ENCODE measurements around the gene TSPAN31. TPM values are rescaled to one million over a fixed set of nuclear protein-coding genes. Genes with fewer than 3 reads are reported as not detected.

TSPAN31 gene
- total RNA-seq, 4 donors from 2014 or later = 25.5 to 58.9 (median 32.2) TPM

- intact Hi-C loops (cut with DNase I; ENCODE audit: low total_unique reads) = no loop called here
- no peak for ATAC-seq
- Histone ChIP-seq H3K27ac (peak overlapping the region; percentile 22 to 69 (median 60)), H3K4me3 (peak overlapping the region; percentile 58 to 75 (median 62)), H3K27me3 (peaks cover 29 to 42% (median 41%) of the 10 kb centered on the region in 3 donors), H3K36me3 (peaks cover 0 to 4% of the 10 kb centered on the region in 2 donors), H3K9me3 (no peaks in the 10 kb centered on the region), H3K4me1 (peaks cover 4 to 19% of the 10 kb centered on the region in 2 donors)
- no peak for DNase-seq
- in situ Hi-C loops (cut with MboI; ENCODE audit: low sequenced_read_pairs in 4 of 4) = no loop called here
- no peak for TF ChIP-seq CTCF (IDR thresholded peaks at IDR 0.05 in 4 of 5, conservative IDR thresholded peaks at IDR 0.05 in 1 of 5)
- no peak for TF ChIP-seq POLR2A (IDR thresholded peaks at IDR 0.05)
Observed at GRCh38 chr12:57725851-57726150, 19.0 kb upstream of the TSPAN31 start.

DNA sequence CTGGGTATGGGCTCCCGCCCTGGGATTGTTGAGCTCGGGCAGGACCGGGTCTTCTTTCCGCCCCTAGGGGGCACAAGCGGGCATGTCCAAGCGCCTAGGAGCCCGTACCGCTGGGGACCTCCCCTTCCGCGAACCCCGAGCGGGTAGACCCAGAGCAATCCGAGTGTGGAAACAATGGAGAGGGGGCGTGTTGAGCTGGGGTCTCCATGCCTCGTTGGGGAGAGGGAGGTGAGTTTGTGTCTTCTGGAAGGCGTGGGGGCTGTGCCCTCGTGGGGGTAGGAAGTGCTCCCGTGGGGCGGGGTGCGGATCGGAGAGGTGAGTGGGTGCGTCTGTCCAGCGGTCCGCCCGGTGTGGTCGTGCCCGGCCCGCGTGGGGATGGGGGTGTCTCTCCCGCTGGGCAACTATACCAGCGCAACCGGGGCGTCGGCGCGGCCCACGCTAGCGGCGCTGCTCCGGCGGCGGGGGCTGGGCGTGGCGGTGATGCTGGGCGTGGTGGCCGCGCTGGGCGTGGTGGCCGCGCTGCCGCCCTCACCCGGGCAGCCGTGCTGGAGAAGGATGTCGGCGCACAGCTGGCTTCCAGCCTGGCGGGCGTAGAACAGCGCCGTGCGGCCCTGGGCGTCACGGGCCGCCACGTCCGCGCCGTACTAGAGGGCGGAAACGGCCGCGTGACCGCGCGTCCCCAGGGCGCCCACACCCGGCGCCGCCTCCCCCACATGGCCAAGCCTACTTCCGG lies 18.5 kb upstream of the TSPAN31 start:
- in situ Hi-C loops (cut with MboI; ENCODE audit: low sequenced_read_pairs in 4 of 4) = no loop called here
- peak overlapping the region; percentile 50 to 69 (median 60) for H3K27ac ChIP-seq

DNA sequence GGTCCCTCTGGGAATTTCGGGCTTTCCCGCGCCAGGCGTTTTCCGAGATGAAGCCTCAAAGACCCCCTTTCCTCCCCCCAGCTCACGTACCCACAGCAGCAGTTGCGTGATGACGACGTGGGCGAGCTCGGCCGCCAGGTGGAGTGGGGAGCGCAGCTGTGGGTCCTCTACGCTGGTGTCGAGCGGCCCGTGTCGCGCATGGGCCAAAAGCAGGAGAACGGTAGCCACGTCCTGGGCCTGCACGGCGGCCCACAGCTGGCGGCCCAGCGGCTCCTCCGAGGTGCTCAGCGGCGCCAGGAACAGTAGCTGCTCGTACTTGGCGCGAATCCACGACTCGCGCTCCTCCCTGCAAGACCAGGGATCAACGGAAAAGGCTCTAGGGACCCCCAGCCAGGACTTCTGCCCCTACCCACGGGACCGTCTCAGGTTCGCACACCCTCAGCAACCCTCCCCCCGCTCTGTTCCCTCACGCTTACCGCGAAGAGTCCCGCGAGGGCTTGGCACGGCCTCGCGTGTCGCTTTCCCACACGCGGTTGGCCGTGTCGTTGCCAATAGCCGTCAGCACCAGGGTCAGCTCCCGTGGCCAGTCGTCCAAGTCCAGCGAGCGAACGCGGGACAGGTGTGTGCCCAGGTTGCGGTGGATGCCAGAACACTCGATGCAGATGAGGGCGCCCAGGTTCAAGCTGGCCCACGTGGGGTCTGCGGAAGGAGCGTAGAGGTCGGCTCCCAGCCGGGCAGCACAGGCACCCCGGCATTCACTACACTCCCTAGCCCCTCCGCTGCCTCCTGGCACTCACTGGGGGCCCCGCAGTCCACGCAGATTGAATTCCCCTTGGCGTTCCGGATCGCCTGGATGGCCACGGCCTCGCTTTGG lies 17.7 kb upstream of the TSPAN31 start:
- peaks cover 4 to 19% of the 10 kb centered on the region in 2 donors for H3K4me1 ChIP-seq
- H3K9me3 ChIP-seq = no peaks in the 10 kb centered on the region
- H3K36me3 ChIP-seq = no peaks in the 10 kb centered on the region
- TF ChIP-seq CTCF (IDR thresholded peaks at IDR 0.05 in 4 of 5, conservative IDR thresholded peaks at IDR 0.05 in 1 of 5) (peak in 4 of 5 experiments; percentile 30 to 50 (median 36)), POLR2A (IDR thresholded peaks at IDR 0.05) (no peak)
- H3K27me3 ChIP-seq = peaks cover 29 to 42% (median 41%) of the 10 kb centered on the region in 3 donors
- in situ Hi-C loops (cut with MboI; ENCODE audit: low sequenced_read_pairs in 4 of 4) (no loop called here), intact Hi-C loops (cut with DNase I; ENCODE audit: low total_unique reads) (no loop called here)
- ATAC-seq = peak; percentile 16 to 62
- H3K27ac ChIP-seq = peak overlapping the region; percentile 50 to 69 (median 54)
- peak overlapping the region; percentile 58 to 75 (median 62) for H3K4me3 ChIP-seq
- no peak for DNase-seq

More for the DNA sequence above, 18.5 kb upstream of the TSPAN31 start:
- TF ChIP-seq POLR2A (IDR thresholded peaks at IDR 0.05) = peak in 1 of 2 donors; percentile 14
- TF ChIP-seq CTCF (IDR thresholded peaks at IDR 0.05 in 4 of 5, conservative IDR thresholded peaks at IDR 0.05 in 1 of 5) = peak in 4 of 5 experiments; percentile 51 to 75 (median 58)
- H3K36me3 ChIP-seq = no peaks in the 10 kb centered on the region
- ATAC-seq (peak; percentile 53 to 66), DNase-seq (peak; percentile 23 to 51)
- H3K27me3 ChIP-seq = peaks cover 29 to 42% (median 41%) of the 10 kb centered on the region in 3 donors
- H3K4me3 ChIP-seq = peak overlapping the region; percentile 58 to 75 (median 62)
- intact Hi-C loops (cut with DNase I; ENCODE audit: low total_unique reads) = no loop called here
- H3K9me3 ChIP-seq = no peaks in the 10 kb centered on the region
- peaks cover 4 to 19% of the 10 kb centered on the region in 2 donors for H3K4me1 ChIP-seq

DNA sequence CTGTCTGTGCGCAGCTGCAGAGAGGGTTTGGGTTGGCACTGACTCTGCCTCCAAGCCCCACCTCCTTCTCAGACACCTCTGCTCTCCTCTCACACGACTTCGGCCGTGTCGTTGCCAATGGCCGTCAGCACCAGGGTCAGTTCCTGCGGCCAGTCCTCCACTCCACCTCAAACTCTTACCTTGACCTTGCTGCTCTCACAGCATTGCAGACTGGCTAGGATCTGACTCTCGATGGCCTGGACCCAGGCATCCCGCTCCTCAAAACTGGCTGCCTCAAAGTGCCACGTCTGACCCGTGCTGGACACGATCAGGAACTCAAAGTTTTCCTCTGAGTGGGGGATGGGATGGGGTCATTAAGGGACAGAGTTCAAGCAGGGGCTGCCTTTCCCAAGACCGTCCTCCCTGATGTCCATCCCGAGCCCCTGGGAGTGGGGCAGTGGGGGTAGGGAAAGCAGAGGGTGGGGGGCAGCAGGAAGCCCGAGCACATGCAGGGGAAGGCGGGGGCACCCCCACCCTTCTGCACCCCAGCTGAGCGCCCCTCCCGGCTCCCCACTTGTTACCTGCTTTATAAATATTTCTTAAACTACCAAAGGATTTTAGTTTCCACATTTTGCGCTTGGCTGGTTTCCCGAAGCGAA lies 17.0 kb upstream of the TSPAN31 start:
- no peak for DNase-seq
- in situ Hi-C loops (cut with MboI; ENCODE audit: low sequenced_read_pairs in 4 of 4) (no loop called here), intact Hi-C loops (cut with DNase I; ENCODE audit: low total_unique reads) (no loop called here)
- Histone ChIP-seq H3K27me3 (peaks cover 34 to 42% (median 41%) of the 10 kb centered on the region in 3 donors), H3K27ac (peak overlapping the region in 3 of 4 donors; percentile 35 to 69 (median 56)), H3K9me3 (no peaks in the 10 kb centered on the region), H3K4me1 (peaks cover 4 to 19% of the 10 kb centered on the region in 2 donors), H3K36me3 (no peaks in the 10 kb centered on the region), H3K4me3 (no peak overlapping the region)
- ATAC-seq = no peak
- TF ChIP-seq POLR2A (IDR thresholded peaks at IDR 0.05) = no peak
- TF ChIP-seq CTCF (IDR thresholded peaks at IDR 0.05 in 4 of 5, conservative IDR thresholded peaks at IDR 0.05 in 1 of 5) = no peak
